HG02943 (cell line): ENCODE data around the gene PPARD.
"Not testable (repeated sequence)": the region's sequence is repeated elsewhere in the genome, so short reads cannot be mapped to it uniquely, and the experiment has no call there.

ENCODE experiments used
- ATAC-seq: cut with Tn5 transposase; IDR thresholded peaks from one replicate; pipeline ENCODE4 v1.9.1; 2021; ENCODE audit warnings: mild to moderate bottlenecking, low read depth, moderate library complexity; ENCODE audit not compliant: unreplicated experiment

The PPARD gene

DNA sequence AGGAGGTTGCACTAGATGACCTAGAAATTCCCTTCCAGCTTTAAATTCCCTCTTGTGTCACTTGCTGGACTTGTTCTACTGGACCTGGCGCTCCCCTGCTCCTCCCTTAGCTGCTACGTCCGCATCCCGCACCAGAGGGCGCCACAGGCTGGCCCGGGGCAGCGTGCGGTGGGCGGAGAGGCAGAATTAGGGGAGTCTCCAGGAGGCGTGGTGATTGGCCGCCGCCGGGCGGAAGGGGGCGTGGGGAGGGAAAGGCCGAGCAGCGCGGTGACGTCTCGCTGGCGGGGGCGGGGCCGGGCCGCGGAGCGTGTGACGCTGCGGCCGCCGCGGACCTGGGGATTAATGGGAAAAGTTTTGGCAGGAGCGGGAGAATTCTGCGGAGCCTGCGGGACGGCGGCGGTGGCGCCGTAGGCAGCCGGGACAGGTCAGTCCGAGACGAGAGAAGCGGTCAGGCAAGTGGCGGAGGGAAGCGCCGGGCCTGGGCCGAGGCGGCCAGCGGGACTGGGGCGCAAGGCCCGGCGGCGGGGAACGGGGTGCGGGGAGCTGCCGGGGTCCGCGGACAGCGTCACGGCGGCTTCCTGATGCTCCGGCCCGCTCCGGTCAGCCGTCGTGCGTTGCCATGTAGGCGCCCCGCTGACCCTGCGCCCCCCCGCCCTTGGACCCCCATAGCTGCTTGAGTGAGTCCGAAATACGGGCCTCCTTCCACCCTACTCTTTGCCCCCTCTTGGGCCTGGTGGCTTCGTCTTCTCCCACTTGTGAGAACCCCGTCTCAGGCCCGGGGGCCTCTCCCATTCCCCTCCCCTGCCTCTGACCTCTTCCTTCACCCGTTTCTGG is at the start of gene PPARD:
PPARD (plus strand) TSS at position 301 of the 834 bp plus-strand sequence. CDS start 68,530 bp downstream, outside the sequence.
- ATAC-seq: peak; percentile 87

GRCh38 chr6:35293681-35294080 is 48.7 kb upstream of the PPARD start:
- no peak for ATAC-seq

- no peak for ATAC-seq
Observed at GRCh38 chr6:35294308-35294945, 47.9 kb upstream of the PPARD start.

GRCh38 chr6:35295036-35295435 is 47.3 kb upstream of the PPARD start:
- ATAC-seq: no peak

DNA sequence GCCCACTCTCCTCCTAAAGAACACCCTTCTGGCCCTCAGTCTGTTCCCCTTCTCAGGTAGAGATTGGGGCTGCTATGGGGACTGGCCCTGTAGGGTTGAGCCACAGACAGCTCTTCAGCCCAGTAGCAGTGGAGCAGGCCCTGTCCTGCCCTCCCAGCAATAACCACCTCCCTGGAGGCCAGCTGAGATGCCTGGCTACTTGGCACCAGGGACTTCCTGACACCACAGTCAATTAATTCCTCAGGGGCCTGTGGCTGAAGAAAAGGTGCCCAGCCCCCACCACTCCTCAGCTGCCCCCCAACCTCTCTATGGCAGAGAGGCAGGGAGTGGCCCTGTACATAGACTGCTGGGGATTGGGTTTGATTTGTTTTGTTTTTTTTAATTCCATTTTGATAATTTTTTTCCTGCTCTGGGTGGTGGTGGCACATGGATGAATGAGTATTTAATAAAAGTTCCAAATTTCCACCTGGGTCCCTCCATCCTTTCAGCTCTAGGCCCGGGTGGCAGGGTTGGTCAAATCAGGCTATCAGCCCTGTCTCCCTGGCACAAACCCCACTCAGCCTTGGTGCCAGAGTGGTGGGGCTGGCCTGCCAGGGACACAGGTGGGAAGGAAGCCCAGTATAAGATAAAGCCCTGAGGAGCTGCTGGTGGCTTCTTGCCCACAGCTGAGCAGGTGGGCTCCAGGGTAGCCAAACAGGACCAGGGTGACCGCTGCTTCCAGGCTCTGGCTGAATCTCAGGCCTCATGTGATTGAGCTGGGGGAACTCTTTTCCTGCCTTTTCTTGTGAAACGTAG is 46.6 kb upstream of the PPARD start:
- no peak for ATAC-seq

GRCh38 chr6:35296931-35297600 is 45.3 kb upstream of the PPARD start:
- peak; percentile 8 for ATAC-seq

DNA sequence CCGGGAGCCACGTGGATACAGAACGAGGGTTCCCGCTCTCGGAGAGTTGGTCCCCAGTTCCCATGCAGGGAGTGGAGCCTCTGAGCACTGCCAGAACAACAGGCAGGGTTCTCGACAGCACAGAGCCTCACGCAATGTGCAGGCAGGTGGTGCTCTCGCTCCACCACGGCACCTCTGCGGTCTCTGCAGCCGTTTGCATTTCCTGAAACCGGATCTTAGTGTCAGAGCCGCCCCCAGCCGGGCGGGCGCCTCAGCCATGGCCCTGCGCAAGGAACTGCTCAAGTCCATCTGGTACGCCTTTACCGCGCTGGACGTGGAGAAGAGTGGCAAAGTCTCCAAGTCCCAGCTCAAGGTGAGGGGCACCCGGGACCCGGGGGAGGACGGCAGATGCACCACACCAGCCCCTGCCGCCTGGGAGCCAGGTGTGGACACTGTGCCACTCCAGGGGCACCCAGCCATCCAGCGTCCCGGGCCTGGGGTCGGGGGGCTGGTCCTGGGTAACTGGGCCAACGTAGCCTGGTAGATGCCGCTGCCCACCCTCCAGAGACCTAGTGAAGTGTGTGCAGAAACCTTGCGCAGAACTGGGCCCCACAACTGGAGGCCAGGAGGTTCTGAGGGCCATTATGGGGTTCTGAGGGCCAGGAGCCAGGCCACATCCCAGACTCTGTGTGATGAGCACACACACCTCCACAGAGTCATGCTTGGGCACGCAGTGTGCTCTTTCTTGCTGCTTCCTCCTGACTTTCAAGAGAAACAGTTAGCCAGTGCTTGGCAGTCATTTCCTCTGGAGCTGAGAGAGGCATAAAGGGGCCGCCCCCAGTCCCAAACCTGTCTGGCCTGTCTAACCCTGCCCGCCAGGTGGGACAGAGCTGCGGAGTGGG is 44.5 kb upstream of the PPARD start, which contains the start of gene DEF6:
DEF6 (plus strand) TSS at position 218 of the 881 bp plus-strand sequence; CDS start at position 257, 39 bp downstream.
- ATAC-seq: peak; percentile 69

- ATAC-seq: no peak
Observed at GRCh38 chr6:35298625-35299140, 43.7 kb upstream of the PPARD start.

GRCh38 chr6:35299674-35300073 is 42.7 kb upstream of the PPARD start:
- no peak for ATAC-seq

DNA sequence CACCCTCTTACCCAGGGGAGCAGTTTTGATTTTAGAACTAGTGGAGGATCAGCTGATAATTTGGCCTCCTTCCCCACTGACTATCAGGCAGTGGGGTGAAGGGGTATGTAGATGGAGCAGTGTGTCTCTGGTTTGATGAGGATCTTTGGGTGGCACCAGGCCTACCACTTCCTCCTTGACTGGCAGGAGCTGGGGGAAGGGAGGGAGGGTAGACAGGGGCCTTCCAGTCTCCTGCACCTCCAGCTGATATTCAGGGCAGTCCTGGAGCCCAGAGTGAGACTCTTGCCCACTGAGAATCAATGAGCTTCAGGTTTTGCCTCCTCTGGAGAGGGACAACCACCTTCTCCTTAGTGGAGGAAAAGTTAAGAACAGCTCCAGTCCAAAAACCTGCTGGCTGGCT is 41.5 kb upstream of the PPARD start:
- no peak for ATAC-seq

- ATAC-seq: peak; percentile 72
Observed at GRCh38 chr6:35302604-35303241, 39.6 kb upstream of the PPARD start.

DNA sequence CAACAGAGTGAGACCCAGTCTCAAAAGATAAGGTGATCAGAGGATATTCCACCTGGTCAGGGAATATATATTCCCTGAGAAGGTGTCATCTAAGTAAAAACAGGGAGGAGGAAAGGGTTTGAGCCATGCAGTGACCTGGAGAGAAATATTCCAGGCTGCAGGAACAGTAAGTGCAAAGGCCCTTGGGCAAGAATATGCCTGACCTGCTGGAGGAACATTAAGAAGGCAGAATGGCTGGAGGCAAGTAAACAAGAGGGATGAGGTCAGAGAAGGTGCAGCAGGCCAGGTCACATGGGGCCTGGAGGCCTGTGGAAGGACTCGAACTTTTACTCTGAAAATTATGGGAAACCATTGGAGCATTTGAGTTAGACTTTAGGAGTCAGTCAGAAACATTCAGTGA is 38.1 kb upstream of the PPARD start:
- ATAC-seq: no peak

DNA sequence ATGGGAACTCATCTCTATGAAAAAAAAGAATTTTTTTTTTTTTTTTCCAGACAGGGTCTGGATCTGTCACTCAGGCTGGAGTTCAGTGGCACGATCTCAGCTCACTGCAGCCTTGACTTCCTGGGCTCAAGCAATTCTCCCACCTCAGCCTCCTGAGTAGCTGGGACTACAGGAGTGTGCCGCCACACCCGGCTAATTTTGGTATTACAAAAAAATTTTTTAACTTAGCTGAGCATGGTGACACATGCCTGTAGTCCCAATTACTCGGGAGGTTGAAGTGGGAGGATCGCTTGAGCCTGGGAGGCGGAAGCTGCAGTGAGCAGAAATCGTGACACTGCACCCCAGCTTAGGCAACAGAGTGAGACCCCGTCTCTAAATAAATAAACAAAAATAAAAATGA is 37.2 kb upstream of the PPARD start:
- no peak for ATAC-seq

DNA sequence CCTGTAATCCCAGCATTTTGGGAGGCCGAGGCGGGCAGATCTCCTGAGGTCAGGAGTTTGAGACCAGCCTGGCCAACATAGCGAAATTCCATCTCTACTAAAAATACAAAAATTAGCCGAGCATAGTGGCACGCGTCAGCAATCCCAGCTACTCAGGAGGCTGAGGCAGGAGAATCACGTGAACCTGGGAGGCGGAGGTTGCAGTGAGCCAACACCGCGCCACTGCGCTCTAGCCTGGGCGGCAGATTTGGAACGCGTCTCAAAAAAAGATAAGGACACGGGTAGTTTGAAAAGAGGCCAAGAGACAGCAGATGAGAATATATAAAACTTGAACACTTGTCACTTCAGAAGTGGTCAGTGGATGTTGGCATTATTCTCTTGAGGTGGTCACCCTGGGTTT is 35.2 kb upstream of the PPARD start:
- not testable (repeated sequence) for ATAC-seq

DNA sequence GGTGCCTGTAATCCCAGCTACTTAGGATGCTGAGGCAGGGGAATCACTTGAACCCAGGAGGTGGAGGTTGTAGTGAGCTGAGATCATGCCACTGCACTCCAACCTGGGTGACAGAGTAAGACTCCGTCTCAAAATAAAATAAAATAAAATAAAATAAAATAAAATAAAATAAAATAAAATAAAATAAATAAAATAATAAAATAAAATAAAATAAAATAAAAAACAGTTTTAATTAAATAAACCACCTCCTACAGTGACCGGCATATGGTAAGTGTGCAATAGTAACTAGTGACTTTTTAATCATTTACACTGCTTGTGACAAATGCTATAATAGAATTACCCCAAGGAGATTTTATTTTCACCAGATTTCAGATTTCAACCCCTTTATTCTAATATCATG is 33.8 kb upstream of the PPARD start:
- ATAC-seq: not testable (repeated sequence)

DNA sequence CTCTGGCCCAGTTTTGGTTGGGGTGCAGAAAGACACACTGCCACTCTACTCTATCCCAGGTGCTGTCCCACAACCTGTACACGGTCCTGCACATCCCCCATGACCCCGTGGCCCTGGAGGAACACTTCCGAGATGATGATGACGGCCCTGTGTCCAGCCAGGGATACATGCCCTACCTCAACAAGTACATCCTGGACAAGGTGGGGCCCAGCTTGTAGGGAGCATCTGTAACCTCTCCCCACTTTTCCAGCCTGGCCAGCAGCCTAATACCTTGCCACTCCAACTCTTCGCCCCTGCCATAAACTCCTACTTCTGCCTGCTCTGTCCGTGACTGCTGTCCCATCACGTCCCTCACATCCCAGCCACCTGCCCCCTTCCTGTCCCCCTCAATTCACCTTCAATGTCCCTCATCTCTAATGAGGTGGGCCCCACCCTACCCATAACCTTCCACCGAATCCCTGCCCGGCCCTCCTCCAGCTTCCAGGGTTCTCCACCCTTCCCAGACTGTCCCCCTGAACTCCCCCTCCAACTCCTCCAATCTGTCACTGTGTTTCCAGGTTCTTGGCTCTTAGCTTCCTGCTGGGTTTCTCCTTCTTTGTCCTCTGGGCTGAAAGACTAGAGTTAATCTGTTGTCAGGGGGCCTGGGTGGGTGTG is 32.6 kb upstream of the PPARD start:
- no peak for ATAC-seq

DNA sequence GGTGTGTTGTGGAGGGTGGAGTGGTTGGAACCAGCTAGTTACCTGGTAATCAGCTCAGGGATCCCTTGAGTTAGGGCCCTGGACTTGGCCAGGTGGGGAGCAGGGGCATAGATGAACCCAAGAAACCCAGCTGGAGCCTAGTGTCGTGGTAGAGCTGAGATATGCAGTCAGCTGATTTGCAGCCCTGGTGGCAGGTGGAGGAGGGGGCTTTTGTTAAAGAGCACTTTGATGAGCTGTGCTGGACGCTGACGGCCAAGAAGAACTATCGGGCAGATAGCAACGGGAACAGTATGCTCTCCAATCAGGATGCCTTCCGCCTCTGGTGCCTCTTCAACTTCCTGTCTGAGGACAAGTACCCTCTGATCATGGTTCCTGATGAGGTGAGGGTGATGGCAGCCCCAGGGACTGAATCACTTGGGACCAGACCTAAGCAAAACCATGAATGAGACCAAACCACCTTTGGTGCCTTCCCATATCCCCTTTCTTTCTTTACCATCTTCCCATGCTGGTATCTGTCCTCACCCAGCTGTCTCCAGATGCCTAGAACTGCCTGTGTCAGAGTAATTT is 32.0 kb upstream of the PPARD start:
- ATAC-seq: no peak
